Stimulated activated CD8-positive, alpha-beta memory T cell treated with anti-CD3 and anti-CD28 coated beads, Interleukin-15, amount 100 ng/mL, for 24 hours (primary cell): Measurements from ENCODE around the gene ACTN3.
"Not testable (repeated sequence)": the region's sequence is repeated elsewhere in the genome, so short reads cannot be mapped to it uniquely, and the experiment has no call there.

Experiments
- DNase-seq: peaks from one replicate; pipeline ENCODE4 v3.0.0-alpha.2; 2020; ENCODE audit warnings: low read depth

ACTN3 gene

GRCh38 chr11:66566221-66566620 is 19.5 kb downstream of the ACTN3 start:
- no peak for DNase-seq

DNA sequence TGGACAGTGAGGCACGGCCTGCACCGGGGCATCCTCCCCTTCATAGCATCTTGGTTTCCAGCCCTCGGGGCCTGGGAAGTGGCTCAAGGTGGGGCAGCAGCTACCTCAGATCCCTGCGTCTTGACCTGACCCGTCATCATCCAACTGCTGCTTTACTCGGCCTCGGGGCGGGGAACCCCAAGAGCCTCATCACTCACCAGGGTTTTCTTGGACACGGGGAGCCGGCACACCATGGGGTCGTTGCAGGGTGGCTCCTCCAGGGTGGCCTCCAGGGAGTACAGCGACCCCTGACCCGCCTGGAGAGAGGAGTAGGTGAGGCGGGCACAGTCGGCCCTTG is 21.1 kb downstream of the ACTN3 start:
- no peak for DNase-seq

- DNase-seq = peak; percentile 53
Measured at GRCh38 chr11:66568124-66568916, 21.6 kb downstream of the ACTN3 start, which contains the start of gene CTSF. Gene CTSF (minus strand): TSS chr11:66568606. CDS start chr11:66568486, 120 bp downstream.

DNA sequence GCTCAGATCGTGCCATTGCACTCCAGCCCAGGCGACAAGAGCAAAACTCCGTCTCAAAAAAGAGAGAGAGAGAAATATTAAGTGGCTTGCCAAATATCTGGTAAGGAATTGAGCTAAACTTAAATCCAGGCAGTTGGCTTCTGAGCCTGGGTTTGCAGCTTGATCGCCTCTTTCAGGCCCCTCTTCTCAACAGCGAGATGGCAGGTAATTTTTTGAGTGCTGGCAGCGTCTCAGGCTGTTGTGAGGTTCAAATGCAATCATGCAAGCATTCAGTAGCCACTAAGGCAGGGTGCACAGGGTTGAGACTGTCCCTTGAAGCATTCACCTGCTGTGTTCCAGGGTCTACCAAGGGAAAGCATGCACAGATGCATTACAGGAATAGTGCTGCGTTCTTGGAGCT is 22.4 kb downstream of the ACTN3 start:
- no peak for DNase-seq

DNA sequence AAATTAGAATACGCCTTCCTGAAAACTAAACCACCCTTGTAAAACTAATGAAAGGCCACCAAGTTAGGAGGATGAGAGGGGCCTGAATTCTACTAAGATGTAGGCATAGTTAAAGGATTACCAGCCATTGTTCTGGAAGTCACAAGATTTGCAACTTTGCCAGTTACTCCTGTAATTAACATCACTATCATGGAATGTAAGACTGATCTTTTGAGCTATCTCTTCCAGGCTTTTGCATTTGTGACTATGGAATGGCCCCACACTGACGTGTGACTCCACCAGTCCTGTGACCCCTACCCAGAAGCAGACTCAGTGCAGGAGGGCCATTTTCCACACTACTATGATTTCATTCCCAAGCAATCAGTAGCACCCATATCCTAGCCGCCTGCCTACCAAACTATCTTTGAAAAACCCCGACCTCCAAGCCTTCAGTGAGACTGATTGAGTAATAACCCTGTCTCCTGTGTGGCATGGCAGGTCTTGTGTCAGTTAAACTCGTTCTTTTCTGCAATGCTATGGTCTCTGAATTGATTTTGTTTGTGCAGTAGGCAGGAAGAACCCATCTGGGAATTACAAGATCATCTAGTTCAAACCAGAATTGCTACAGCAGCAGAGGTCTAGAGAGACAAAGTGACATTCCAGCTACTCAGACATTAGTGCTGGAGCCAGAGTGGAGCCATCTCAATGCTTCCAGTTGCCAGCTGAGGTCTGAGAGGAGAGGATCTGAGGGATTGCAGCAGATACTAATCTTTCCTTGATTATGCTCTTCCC is 23.6 kb downstream of the ACTN3 start:
- no peak for DNase-seq

DNA sequence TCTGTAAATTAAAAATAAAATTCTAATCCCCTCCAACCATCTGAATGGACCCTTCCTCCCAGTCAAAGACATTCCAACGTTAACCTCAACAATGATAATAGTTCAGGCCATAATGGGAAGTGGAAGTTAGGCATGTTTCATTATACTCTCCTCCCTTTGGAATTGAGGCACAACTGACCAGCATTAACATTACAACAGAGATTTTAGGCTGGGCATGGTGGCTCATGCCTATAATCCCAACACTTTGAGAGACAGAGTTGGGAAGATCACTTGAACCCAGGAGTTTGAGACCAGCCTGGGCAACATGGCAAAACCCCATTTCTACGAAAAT is 24.1 kb downstream of the ACTN3 start:
- no peak for DNase-seq

DNA sequence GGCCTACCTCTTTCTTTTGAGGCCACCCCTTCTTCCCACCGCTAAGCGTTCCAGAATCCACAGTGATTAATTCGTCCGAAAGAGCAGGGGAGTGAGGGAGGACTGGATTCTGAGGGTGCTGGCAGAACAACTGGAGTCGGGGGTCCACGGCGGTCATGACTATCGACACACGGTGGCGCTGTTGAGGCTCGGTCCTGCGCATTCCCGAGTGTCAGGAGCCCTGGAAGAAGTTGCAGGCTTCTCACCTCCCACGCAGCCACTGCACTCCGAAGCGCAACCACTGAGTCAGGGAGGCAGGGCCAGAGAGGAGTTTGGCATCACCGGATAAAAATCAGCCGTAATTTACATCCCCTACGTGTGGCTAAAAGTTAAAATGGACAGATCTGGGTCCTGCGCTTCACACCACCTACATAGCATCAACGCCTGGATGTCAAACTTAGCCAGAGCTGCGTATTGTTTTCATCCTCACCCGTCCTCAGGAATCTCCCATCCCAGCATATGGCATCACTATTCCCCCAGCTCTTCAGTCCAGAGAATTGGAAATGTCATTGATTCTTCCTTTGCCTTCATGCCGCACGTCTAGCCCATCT is 32.4 kb downstream of the ACTN3 start:
- DNase-seq = peak; percentile 75

DNA sequence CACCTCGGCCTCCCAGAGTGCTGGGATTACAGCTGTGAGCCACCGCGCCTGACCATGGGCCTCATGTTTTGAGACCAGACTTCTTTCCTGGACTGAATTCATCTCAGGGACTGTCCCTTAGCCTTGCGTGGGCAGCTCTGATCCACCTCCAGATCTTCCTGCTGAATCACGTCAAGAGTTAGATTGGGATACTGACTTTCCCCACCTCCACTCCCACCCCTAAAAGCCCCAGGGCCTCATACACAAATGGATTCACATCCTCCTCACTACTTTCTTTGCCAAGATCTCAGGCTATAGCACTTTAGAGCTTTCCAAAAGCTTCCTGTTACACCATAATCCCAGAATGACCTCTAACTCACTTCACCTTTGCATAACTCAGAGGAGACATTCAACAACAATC is 34.1 kb downstream of the ACTN3 start:
- DNase-seq = no peak

DNA sequence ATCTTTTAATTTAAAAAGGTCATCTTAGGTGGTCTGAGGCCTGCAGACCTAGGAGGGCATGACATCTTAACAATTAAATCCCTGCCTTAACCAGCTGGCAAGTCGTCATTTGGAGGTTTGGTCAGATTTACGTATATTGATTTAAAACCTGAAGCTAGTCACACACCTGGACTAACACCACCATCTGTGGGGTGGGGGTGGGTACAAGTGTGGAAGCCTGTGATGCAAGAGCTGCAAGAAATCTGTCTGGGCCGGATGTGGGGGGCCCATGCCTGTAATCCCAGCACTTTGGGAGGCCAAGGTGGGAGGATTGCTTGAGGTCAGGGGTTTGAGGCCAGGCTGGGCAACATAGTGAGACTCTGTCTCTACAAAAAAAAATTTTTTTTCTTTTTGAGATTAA is 34.6 kb downstream of the ACTN3 start:
- DNase-seq = no peak

- DNase-seq = not testable (repeated sequence)
Measured at GRCh38 chr11:66582565-66583147, 36.0 kb downstream of the ACTN3 start.

DNA sequence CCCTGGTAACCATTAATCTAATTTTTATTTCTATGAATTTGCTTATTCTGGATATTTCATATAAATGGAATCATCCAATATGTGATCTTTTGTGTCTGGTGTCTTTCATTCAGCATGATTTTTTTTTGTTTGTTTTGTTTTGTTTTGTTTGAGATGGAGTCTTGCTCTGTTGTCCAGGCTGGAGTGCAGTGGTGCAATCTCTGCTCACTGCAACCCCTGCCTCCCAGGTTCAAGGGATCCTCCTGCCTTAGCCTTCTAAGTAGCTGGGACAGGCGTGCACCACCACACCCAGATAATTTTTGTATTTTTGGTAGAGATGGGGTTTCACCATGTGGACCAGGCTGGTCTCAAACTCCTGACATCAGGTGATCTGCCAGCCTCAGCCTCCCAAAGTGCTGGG is 38.7 kb downstream of the ACTN3 start:
- not testable (repeated sequence) for DNase-seq

GRCh38 chr11:66586136-66586535 is 39.4 kb downstream of the ACTN3 start:
- no peak for DNase-seq

DNA sequence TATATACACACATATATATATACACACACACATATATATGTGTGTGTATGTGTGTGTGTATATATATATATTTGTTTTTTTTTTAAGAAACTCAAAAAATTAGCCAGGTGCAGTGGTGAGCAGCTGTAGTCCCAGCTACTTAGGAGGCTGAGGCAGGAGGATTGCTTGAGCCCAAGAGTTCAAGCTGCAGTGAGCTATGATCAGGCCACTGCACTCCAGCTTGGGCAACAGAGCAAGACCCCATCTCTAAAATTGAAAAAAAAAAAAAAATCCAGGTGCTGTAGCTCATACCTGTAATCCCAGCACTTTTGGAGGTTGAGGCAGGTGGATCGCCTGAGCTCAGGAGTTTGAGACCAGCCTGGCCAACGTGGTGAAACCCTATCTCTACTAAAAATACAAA is 42.6 kb downstream of the ACTN3 start:
- DNase-seq = not testable (repeated sequence)

DNA sequence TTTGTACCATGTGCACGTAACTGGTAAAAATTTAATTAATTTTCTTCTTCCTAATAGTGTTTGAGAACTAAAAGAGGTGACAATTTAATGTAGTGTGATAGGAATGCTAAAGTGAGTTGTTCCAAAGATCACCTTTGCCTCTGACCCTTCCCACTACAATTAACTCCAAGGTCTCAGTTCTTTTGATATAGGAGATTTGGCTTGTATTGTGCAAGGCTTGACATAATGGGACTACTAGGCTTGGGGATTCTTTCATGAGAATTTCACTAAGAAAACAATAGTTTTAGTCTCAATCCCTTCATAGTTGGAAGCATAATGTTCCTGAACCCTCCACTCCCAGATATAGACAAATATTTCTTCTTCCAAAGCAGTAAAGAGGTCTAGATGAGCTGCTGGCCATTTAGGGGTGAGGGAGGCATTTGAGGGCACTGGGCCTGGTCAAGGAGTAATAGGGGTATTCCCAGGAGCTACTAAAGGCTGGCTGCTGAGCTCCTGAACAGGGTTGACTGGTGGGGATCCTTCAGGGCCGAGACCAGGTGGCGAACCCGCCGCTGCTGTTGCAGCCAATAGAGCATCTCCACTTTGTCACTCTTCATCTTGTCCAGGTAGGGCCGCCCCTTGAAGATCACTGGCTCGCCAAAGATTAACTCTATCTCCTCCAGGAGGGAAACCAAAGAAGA is 43.4 kb downstream of the ACTN3 start:
- DNase-seq = no peak

DNA sequence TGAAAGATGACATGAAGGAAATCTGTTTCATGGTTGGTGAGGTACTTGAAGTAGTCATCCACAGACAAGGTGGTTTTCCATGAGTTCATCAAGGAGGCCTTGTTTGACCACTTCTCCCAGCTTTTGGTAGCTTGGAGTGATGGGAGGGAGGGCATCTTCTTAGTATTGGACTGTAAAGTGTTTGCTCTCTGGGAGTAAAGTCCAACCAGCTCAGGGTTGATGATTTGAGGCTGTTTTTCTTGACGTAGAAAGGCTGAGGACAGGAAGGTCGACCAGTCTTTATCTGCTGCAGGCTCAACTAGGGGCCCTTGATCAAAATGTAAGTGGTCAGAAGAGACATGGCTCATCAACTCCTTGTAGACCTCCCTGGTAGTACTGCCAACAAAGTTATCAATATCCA is 44.5 kb downstream of the ACTN3 start:
- DNase-seq = no peak

GRCh38 chr11:66592457-66593302 is 46.0 kb downstream of the ACTN3 start, which contains the start of the genes CCDC87 and CCS:
Gene CCDC87 (minus strand): TSS chr11:66593063. CDS start chr11:66593015, 48 bp downstream.
Gene CCS (plus strand): TSS chr11:66593185. CDS start chr11:66593262, 77 bp downstream.
- peak; percentile 98 for DNase-seq

DNA sequence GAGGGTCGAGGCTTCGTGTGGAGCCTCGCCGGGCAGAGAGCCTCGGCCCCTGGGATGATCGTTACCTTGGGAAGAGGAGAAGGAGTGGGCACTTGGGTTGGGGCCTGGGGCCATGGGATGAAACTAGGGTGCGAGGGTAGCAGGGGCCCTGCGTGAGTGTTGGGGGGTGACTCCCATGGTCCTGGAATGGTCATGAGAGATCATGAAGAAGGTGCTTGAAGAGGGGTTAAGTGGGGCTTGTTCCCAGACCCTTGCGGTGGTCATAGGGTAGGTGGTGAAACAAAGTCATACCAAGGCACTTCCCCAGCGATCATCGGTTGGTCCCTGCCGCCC is 46.6 kb downstream of the ACTN3 start:
- DNase-seq = no peak

GRCh38 chr11:66593650-66594049 is 46.9 kb downstream of the ACTN3 start:
- no peak for DNase-seq

DNA sequence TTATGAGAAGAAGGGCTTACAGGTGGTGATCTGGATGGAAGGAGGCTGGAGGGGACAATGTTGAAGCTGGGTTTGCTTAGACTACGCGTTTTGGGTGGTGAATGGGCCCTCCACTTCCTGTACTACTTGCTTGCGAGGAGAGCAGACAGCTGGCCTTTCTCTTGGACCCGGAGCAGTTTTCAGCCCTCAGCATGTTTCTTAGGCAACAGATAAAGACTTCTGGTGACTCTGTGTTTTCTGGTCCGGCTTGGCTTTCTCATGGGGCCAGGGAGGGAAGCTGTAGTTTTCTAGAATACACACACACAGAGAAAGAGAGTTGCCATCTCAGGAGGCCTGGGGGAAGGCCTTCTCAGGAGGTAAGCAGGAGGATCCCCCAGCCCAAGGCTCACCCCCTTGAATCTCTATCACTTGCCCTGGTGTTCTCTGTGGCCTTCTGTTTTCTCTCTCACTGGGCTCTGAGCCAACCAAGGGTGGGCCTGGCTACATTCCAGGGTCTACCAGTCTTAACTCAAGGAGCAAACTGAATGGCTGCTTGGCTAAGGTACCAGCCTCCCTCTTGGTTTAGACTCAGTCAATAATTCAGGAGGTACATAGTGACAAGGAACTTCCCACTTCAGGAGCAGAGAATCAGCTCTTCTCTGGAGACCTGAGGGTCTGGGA is 48.7 kb downstream of the ACTN3 start:
- DNase-seq = no peak

- no peak for DNase-seq
Measured at GRCh38 chr11:66598993-66599392, 52.3 kb downstream of the ACTN3 start.

DNA sequence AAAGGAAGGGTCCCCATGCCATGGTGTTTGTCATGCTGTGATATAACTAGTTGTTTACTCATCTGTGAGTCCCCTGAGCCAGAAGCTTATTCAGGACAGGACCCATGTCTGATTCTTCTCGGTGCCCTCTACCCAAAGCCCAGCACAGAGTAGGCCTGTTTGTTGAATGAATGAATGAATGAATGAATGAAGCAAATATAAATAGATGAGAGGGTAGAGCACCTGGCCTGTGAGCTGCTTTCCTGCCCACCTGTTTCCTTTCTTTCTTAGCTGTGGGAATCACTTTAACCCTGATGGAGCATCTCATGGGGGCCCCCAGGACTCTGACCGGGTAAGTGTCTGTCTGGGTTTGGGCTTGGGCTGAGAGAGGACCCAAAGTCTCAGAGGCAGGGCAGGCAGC is 53.5 kb downstream of the ACTN3 start:
- no peak for DNase-seq
